ENCODE data around the gene DMPK. TPM values are rescaled to one million over a fixed set of nuclear protein-coding genes. Genes with fewer than 3 reads are reported as not detected.

Gene DMPK
- total and polyA plus RNA-seq, 9 of the 15 experiments (the other 6 are each of a cell fraction or from before 2014, with no cell fraction given), result 0.24 to 31.3 (median 7.3) TPM

- TF ChIP-seq ETV1 (tag; conservative IDR thresholded peaks at IDR 0.05; ENCODE audit: low read depth), result no peak; the same call in 1 of the 2 replicates
- TF ChIP-seq HOMEZ (CRISPR knock-in tag; IDR thresholded peaks at IDR 0.05), result no peak
- TF ChIP-seq MYC (IDR thresholded peaks at IDR 0.05; ENCODE audit: low read depth, low read length), result 0 out of 2 replicates have a peak, but pooled peaks have one; percentile 53
- no peak for TF ChIP-seq MYC (CRISPR knock-in tag; IDR thresholded peaks at IDR 0.05; ENCODE audit: borderline replicate concordance, low read depth)
- TF ChIP-seq ZNF785 (CRISPR knock-in tag; IDR thresholded peaks at IDR 0.05), result no peak
- no peak for TF ChIP-seq ZBTB43 (CRISPR knock-in tag; IDR thresholded peaks at IDR 0.05)
- TF ChIP-seq ZNF311 (CRISPR knock-in tag; IDR thresholded peaks at IDR 0.05), result no peak
- no peak for TF ChIP-seq SRSF7 (optimal IDR thresholded peaks at IDR 0.05; ENCODE audit: low read depth, low read length)
- no peak; the same call in 1 of the 2 replicates for TF ChIP-seq ZNF316 (IDR thresholded peaks at IDR 0.05)
- no peak for TF ChIP-seq CEBPG (CRISPR knock-in tag; IDR thresholded peaks at IDR 0.05)
- TF ChIP-seq CEBPG (tag; conservative IDR thresholded peaks at IDR 0.05 in 1 of 2, IDR thresholded peaks at IDR 0.05 in 1 of 2), result peak in 1 of 2 experiments; percentile 38; a peak in 1 of 4 replicates
- TF ChIP-seq CXXC5 (CRISPR knock-in tag; IDR thresholded peaks at IDR 0.05), result peak; percentile 64
- no peak for TF ChIP-seq ZSCAN29 (IDR thresholded peaks at IDR 0.05)
- TF ChIP-seq PML (IDR thresholded peaks at IDR 0.05; ENCODE audit: low read length), result peak; percentile 59; the same call in 1 of the 2 replicates
- no peak for TF ChIP-seq PYGO2 (tag; IDR thresholded peaks at IDR 0.05)
- TF ChIP-seq ZNF436 (CRISPR knock-in tag; IDR thresholded peaks at IDR 0.05), result no peak
- TF ChIP-seq CBFA2T3 (IDR thresholded peaks at IDR 0.05), result no peak
- TF ChIP-seq ZNF197 (CRISPR knock-in tag; IDR thresholded peaks at IDR 0.05; ENCODE audit: low read depth), result no peak
- TF ChIP-seq MXI1 (IDR thresholded peaks at IDR 0.05; ENCODE audit: low read depth, low read length), result 0 out of 2 replicates have a peak, but pooled peaks have one; percentile 34
- no peak for TF ChIP-seq CBFB (CRISPR knock-in tag; IDR thresholded peaks at IDR 0.05)
- 0 out of 2 replicates have a peak, but pooled peaks have one; percentile 31 for TF ChIP-seq ARID1B (IDR thresholded peaks at IDR 0.05)
- TF ChIP-seq TAF15 (IDR thresholded peaks at IDR 0.05; ENCODE audit: low read depth, low read length), result no peak
- TF ChIP-seq SMARCB1 (IDR thresholded peaks at IDR 0.05; ENCODE audit: insufficient read length, low read depth), result no peak
- TF ChIP-seq OTX1 (CRISPR knock-in tag; IDR thresholded peaks at IDR 0.05), result no peak
- TF ChIP-seq HLTF (IDR thresholded peaks at IDR 0.05), result 0 out of 2 replicates have a peak, but pooled peaks have one; percentile 66
- no peak for TF ChIP-seq ZNF717 (CRISPR knock-in tag; IDR thresholded peaks at IDR 0.05)
- TF ChIP-seq TCF7 (IDR thresholded peaks at IDR 0.05; ENCODE audit: borderline replicate concordance), result no peak
- TF ChIP-seq MEF2A (IDR thresholded peaks at IDR 0.05; ENCODE audit: control insufficient read depth, low read depth, low read length), result no peak
These were observed 51.7 kb downstream of the DMPK start, which contains the start of gene FBXO46 (continued) for GRCh38 chr19:45730368-45731288.

Data from K562 (cell line).